KBM-7 (cell line): Measurements from ENCODE around the gene DEF6.
"Not testable (repeated sequence)": the region's sequence is repeated elsewhere in the genome, so short reads cannot be mapped to it uniquely, and the experiment has no call there.

Source experiments
- DNase-seq: peaks from one replicate; pipeline ENCODE4 v3.0.0-alpha.2; 2015
- in situ Hi-C: fragments of 300-500 bp; cut with MboI; formaldehyde crosslinking; loops from 2 replicates; pipeline ENCODE4 v1.14.3; 2020; ENCODE audit warnings: low sequenced_read_pairs, low pct_unique_long_range_greater_than_20kb, mixed read lengths

The DEF6 gene

DNA sequence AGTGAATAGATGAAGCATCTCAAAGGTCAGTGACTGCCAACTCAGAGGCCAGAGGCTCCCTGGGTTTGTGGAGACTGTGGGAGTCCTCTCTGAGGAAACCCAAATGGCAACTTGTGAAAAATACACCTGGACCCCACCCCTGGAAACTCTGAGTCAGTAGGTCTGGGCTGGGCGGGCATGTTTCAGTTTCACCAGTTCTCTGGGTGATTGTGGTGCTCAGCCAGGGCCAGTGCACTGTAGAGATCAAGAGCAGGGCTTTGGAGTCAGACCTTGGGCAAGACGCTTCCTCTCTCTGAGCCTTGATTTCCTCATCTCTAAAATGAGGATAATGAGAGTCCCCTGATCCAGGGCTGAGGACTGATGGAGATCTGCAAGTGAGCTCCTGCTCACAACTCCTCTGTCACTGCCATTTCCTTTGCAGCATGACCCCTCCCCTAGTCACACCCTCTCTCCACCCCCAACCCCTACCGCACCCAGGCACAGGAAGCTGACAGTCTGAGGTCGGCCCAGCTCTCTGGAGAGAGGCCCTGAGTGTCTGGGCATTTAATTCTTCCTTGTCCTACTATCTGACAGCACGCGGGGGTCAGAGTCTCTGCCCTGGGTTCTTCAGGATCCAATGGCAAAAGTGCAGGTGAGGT, 5.1 kb downstream of the DEF6 start:
- in situ Hi-C loops, result loop anchor here (25.0 kb wide), 1 partner anchor 435 kb away; the partner anchor contains the start of gene ARMC12
- peak; percentile 64 for DNase-seq

- DNase-seq, result no peak
- in situ Hi-C loops, result loop anchor here (25.0 kb wide), 1 partner anchor 433 kb away; the partner anchor contains the start of gene ARMC12
Measured at GRCh38 chr6:35304299-35304698, 6.7 kb downstream of the DEF6 start.

DNA sequence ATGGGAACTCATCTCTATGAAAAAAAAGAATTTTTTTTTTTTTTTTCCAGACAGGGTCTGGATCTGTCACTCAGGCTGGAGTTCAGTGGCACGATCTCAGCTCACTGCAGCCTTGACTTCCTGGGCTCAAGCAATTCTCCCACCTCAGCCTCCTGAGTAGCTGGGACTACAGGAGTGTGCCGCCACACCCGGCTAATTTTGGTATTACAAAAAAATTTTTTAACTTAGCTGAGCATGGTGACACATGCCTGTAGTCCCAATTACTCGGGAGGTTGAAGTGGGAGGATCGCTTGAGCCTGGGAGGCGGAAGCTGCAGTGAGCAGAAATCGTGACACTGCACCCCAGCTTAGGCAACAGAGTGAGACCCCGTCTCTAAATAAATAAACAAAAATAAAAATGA, 7.5 kb downstream of the DEF6 start:
- in situ Hi-C loops, result loop anchor here (25.0 kb wide), 1 partner anchor 432 kb away; the partner anchor contains the start of gene ARMC12
- DNase-seq, result no peak

DNA sequence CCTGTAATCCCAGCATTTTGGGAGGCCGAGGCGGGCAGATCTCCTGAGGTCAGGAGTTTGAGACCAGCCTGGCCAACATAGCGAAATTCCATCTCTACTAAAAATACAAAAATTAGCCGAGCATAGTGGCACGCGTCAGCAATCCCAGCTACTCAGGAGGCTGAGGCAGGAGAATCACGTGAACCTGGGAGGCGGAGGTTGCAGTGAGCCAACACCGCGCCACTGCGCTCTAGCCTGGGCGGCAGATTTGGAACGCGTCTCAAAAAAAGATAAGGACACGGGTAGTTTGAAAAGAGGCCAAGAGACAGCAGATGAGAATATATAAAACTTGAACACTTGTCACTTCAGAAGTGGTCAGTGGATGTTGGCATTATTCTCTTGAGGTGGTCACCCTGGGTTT, 9.5 kb downstream of the DEF6 start:
- DNase-seq, result not testable (repeated sequence)
- in situ Hi-C loops, result loop anchor here (25.0 kb wide), 1 partner anchor 430 kb away; the partner anchor contains the start of gene ARMC12

DNA sequence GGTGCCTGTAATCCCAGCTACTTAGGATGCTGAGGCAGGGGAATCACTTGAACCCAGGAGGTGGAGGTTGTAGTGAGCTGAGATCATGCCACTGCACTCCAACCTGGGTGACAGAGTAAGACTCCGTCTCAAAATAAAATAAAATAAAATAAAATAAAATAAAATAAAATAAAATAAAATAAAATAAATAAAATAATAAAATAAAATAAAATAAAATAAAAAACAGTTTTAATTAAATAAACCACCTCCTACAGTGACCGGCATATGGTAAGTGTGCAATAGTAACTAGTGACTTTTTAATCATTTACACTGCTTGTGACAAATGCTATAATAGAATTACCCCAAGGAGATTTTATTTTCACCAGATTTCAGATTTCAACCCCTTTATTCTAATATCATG, 10.9 kb downstream of the DEF6 start:
- in situ Hi-C loops, result loop anchor here (25.0 kb wide), 1 partner anchor 429 kb away; the partner anchor contains the start of gene ARMC12
- not testable (repeated sequence) for DNase-seq

- no peak for DNase-seq
- in situ Hi-C loops, result loop anchor here (25.0 kb wide), 1 partner anchor 428 kb away; the partner anchor contains the start of gene ARMC12
Measured at GRCh38 chr6:35309611-35310264, 12.1 kb downstream of the DEF6 start.

GRCh38 chr6:35310265-35310831, 12.7 kb downstream of the DEF6 start:
- no peak for DNase-seq
- in situ Hi-C loops, result loop anchor here (25.0 kb wide), 1 partner anchor 427 kb away; the partner anchor contains the start of gene ARMC12

GRCh38 chr6:35311390-35312075, 13.9 kb downstream of the DEF6 start:
- DNase-seq, result peak; percentile 64
- in situ Hi-C loops, result loop anchor here (25.0 kb wide), 1 partner anchor 426 kb away; the partner anchor contains the start of gene ARMC12

DNA sequence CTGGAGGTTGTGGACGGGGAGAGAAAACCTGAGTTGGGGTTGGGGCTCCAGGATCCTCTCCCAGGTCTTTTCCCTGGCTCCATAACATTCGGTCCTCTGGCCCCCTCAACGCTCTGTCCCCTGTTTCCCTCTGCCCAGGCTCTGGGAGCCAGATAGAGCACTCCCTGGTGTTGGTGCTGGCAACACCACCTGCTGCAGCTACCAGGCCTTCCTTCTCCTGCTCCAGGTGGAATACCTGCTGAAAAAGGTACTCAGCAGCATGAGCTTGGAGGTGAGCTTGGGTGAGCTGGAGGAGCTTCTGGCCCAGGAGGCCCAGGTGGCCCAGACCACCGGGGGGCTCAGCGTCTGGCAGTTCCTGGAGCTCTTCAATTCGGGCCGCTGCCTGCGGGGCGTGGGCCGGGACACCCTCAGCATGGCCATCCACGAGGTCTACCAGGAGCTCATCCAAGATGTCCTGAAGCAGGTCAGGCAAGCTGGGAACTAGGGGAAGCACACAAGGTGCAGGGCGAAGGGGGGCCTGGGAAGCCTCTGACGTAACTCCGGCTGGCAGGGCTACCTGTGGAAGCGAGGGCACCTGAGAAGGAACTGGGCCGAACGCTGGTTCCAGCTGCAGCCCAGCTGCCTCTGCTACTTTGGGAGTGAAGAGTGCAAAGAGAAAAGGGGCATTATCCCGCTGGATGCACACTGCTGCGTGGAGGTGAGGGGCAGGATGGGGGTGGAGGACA, 14.6 kb downstream of the DEF6 start:
- in situ Hi-C loops, result loop anchor here (25.0 kb wide), 1 partner anchor 425 kb away; the partner anchor contains the start of gene ARMC12
- DNase-seq, result no peak

DNA sequence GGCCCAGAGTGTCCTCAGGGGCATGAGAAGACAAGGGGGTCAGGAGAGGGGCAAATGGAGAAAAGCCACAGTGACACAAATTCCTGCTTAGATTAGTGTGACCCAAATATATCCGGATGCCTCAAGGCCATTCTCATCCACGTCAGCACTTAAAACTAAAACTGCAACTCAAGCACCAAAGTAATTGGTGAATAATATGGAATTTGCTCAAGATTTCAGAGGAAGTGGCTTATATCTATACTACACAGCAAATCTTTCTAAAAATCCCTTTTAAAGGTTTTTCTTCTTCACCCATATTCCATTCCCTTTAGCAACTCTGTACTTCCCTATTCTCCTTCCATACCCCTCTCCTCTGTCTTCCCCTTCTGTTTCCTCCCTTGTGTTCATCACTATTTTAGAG, 15.2 kb downstream of the DEF6 start:
- in situ Hi-C loops, result loop anchor here (25.0 kb wide), 1 partner anchor 424 kb away; the partner anchor contains the start of gene ARMC12
- no peak for DNase-seq

- in situ Hi-C loops, result loop anchor here (25.0 kb wide), 1 partner anchor 420 kb away; the partner anchor contains the start of gene ARMC12
- no peak for DNase-seq
Measured at GRCh38 chr6:35317483-35318195, 20.0 kb downstream of the DEF6 start.

DNA sequence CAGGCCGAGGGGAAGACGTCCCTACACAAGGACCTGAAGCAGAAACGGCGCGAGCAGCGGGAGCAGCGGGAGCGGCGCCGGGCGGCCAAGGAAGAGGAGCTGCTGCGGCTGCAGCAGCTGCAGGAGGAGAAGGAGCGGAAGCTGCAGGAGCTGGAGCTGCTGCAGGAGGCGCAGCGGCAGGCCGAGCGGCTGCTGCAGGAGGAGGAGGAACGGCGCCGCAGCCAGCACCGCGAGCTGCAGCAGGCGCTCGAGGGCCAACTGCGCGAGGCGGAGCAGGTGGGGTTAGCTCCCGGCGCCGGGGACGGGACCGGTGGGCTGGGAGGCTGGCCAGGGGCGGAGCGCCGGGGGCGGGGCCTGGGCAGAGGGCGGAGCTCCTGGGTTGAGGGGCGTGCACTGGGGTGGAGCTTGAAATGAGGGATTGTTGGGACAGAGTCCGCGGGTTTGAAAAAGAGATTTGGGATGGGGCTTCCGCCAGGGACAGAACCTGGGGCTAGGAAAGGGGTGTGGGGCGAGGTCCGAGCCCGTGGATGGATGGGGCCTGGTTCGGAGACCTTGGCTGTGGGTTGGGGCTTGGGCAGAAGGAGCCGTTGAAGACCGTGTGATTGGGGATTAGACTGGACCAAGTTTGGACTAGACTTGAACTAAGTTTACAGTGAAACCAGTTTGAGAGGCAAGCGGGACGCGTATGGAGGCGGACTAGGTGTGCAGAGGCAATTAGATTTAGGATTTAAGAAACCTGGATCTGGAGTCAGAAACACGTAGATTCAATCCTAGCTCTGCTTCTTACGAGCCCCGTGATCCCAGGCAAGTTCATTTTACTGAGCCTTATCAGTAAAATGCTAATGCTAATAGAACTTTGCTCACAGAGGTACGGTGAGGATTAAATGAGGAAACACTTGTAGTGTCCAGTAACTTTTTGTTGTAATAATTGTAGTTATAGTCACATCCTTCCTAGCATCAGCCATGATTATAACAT, 20.9 kb downstream of the DEF6 start:
- DNase-seq, result no peak
- in situ Hi-C loops, result loop anchor here (25.0 kb wide), 1 partner anchor 419 kb away; the partner anchor contains the start of gene ARMC12

DNA sequence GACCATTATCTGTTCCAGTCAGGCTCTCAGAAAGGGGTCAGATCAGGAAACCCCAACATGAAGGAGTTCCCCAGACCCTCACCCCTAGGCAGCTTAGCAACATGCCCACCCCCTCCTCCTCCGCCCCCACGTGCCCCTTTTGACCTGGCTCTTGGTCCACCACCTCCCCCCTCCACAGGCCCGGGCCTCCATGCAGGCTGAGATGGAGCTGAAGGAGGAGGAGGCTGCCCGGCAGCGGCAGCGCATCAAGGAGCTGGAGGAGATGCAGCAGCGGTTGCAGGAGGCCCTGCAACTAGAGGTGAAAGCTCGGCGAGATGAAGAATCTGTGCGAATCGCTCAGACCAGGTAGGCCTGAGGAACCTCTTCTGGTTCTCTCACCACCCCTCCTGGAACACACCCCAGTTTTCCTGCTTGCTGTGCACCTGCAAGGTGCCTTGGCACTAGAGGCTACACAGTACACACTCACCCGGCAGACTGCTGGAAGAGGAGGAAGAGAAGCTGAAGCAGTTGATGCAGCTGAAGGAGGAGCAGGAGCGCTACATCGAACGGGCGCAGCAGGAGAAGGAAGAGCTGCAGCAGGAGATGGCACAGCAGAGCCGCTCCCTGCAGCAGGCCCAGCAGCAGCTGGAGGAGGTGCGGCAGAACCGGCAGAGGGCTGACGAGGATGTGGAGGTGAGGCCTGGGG, 21.9 kb downstream of the DEF6 start:
- in situ Hi-C loops, result loop anchor here (25.0 kb wide), 1 partner anchor 418 kb away; the partner anchor contains the start of gene ARMC12
- no peak for DNase-seq

DNA sequence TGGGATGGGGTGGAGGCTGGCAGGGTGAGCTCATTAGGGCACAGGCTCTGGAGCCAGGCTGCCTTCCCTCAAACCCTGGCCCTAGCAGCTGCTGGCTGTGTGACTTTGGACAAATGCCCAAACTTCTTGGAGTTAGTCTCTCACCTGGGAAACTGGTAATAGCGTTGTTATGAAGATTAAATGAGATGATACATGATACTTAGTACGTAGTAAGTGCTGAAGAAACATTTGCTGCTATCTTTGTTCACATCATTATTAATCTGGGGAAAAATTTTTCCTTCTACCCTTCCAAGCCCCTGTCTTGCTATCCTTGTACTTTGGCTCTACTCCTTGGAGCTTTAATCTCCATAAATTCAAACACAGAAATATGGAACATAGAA, 22.4 kb downstream of the DEF6 start:
- in situ Hi-C loops, result loop anchor here (25.0 kb wide), 1 partner anchor 417 kb away; the partner anchor contains the start of gene ARMC12

DNA sequence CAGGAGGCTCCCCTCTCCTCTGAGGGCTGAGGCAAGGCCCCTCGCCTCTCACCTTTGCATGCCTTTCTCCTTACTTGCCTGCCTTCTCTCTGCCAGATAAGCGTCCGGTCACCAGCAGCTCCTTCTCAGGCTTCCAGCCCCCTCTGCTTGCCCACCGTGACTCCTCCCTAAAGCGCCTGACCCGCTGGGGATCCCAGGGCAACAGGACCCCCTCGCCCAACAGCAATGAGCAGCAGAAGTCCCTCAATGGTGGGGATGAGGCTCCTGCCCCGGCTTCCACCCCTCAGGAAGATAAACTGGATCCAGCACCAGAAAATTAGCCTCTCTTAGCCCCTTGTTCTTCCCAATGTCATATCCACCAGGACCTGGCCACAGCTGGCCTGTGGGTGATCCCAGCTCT, 23.5 kb downstream of the DEF6 start:
- in situ Hi-C loops, result loop anchor here (25.0 kb wide), 1 partner anchor 416 kb away; the partner anchor contains the start of gene ARMC12
- no peak for DNase-seq

More for the DNA sequence above, 22.4 kb downstream of the DEF6 start:
- DNase-seq, result no peak
